Esophagus squamous epithelium (tissue), 4 donors: ENCODE data around the gene CHGA.

Experiments
- POLR2A ChIP-seq, 4 donors: fragments of 450-650 bp; IDR thresholded peaks; one replicate each; pipeline ENCODE4 v1.6.1; 2017; ENCODE audit warnings: antibody characterized with exemption in 4 of 4, mild to moderate bottlenecking in 4 of 4, moderate library complexity in 3 of 4
- TF ChIP-seq, protein P1 (sequence below), 6 experiments: fragments of 450-650 bp in 4 of 6; fragments of 200-600 bp in 2 of 6; sonication (generic) in 2 of 6; IDR thresholded peaks; one replicate each; pipeline ENCODE4 v1.5.1; 2016 to 2019; ENCODE audit warnings: antibody characterized with exemption in 6 of 6, mild to moderate bottlenecking in 4 of 6, moderate library complexity in 4 of 6

DNA sequence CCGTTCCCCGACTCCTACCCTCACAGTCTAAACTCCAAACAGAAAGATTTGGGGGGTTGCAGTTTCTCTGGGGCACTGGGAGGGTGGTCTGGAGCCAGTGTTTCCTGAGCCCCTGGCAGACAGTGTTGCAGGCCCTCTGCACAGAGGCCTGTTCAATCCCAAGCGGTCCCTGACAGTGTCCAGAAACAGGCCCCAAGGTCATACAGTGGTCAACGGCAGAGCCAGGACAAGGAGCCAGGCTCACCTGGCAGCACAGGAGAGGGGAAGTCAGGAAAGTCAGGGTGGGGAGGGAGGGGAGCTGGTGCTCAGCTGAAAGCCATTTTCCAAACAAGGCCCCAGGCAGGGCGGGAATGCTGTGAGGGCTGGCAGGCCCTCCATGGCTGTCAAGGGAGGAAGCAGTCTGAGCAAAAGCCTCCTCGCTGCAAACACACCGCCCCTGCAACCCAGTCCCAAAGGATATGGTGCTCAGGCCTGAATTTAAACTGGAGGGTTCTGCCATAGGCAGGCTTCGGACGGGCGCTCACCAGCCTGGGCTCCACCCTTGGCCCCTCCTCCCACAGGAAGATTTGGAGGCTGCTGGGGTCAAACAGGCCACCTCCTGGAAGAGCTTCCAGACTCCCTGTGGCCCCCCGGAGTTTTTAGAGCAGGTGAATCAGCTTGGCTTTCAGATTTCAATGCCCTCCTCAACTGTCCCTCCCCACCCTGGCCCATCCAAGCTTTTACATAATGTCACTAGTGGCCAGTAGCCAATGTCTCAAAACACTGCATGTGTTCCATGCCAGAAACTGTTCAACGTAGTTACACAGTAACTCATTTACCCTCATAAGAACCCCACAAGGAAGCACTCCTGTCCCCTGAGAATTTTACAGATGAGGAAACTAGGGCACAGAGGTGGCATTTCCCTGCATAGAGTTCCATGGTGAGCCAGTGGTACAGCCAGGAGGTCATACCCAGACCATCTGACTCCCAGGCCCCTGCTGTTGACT, 41.5 kb downstream of the CHGA start:
- TF ChIP-seq, protein P1, sequence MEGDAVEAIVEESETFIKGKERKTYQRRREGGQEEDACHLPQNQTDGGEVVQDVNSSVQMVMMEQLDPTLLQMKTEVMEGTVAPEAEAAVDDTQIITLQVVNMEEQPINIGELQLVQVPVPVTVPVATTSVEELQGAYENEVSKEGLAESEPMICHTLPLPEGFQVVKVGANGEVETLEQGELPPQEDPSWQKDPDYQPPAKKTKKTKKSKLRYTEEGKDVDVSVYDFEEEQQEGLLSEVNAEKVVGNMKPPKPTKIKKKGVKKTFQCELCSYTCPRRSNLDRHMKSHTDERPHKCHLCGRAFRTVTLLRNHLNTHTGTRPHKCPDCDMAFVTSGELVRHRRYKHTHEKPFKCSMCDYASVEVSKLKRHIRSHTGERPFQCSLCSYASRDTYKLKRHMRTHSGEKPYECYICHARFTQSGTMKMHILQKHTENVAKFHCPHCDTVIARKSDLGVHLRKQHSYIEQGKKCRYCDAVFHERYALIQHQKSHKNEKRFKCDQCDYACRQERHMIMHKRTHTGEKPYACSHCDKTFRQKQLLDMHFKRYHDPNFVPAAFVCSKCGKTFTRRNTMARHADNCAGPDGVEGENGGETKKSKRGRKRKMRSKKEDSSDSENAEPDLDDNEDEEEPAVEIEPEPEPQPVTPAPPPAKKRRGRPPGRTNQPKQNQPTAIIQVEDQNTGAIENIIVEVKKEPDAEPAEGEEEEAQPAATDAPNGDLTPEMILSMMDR (IDR thresholded peaks at IDR 0.05): no peak
- TF ChIP-seq POLR2A (IDR thresholded peaks at IDR 0.05): no peak
